HG03439 (cell line): ENCODE measurements around the gene CLN6.
"Not testable (repeated sequence)": the region's sequence is repeated elsewhere in the genome, so short reads cannot be mapped to it uniquely, and the experiment has no call there.

Experiments used
- ATAC-seq: cut with Tn5 transposase; IDR thresholded peaks from one replicate; pipeline ENCODE4 v1.9.1; 2021; ENCODE audit warnings: mild to moderate bottlenecking, moderate library complexity; ENCODE audit not compliant: unreplicated experiment

Gene CLN6

GRCh38 chr15:68207176-68207935 is 22.2 kb downstream of the CLN6 start:
- ATAC-seq = no peak

DNA sequence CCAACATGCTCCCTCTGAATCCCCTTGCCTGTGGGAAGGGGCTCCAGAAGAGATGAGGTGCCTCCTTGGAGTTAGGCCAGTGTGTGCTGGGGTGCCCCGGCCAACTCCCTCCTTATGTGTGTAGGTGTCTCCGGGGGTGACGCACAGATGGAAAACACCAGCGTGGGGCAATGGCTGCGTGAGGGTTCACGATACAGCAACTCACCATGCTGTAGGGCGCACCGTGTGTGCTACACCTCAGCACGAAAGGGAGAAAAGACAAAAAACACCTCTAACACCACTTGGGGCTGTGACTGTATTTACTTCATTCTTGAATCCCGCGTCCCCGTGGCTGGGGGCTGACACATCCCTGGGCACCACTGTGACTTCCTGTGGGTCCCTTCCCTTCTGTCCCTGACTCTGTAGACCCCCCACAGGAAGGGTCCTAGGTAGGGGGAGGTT is 22.8 kb downstream of the CLN6 start:
- ATAC-seq = no peak

GRCh38 chr15:68205954-68206539 is 23.5 kb downstream of the CLN6 start:
- ATAC-seq = no peak

DNA sequence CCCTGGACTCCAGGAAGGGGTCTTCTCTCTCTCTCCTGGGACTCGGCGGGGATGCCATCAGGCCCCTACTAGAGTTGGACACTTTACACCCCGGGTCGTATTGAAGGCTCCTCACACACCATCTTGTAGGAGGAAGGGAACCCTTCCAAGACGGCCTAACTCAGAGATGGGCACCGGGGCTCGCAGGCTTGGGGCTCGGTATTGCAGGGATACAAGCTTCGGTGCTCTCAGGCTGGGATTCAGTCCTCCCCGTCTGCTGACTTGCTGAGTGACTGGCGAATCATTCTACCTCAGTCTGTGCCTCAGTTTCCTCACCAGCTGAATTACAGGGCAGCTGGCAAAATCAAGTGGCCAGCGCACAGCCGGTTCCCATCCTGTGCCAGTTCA is 24.0 kb downstream of the CLN6 start:
- no peak for ATAC-seq

DNA sequence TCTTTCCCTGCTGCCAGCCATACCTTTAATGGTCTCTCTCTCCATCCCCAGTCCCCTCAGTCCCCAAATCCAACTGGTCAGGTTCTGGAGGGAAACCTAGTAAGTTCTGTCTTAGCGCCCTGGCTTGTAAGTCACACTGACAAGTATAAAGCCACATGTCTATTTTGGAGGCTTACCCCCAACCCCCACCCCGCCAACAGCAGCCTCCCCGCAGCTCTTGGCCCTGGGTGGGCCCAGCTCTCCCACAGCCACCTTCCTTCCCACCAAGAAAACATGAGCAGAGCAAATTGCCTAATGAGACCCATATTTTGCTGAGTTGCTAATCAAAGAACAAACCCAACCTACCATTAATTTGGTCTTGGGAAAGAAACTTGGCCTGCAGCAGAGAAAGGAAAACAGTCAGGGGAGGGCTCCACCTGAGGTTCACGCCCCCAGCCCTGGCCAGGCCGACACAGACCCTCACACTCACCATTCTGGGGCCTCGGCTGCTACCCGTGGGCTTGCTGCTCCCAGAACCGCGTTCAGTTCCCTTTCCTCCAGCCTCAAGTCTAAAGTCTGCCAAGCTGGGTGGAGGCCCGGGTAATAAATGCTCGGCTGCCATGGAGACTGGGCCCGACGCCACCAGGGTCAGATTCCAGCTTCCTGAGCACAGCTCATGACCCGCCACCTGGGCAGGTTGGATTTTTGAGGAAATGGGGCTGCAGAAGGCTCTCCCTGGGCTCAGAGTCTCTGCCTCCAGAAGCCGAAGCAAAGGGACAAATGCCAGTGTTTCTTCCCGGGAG is 24.6 kb downstream of the CLN6 start, which contains the start of gene CALML4:
Gene CALML4 (minus strand): TSS at position 557 of the 782 bp plus-strand sequence. CDS start 85 bp downstream, at position 472.
- ATAC-seq = no peak

GRCh38 chr15:68204361-68204760 is 25.2 kb downstream of the CLN6 start:
- ATAC-seq = no peak

- ATAC-seq = no peak
Measured at GRCh38 chr15:68203956-68204355, 25.6 kb downstream of the CLN6 start.

- no peak for ATAC-seq
Measured at GRCh38 chr15:68203486-68203885, 26.0 kb downstream of the CLN6 start.

DNA sequence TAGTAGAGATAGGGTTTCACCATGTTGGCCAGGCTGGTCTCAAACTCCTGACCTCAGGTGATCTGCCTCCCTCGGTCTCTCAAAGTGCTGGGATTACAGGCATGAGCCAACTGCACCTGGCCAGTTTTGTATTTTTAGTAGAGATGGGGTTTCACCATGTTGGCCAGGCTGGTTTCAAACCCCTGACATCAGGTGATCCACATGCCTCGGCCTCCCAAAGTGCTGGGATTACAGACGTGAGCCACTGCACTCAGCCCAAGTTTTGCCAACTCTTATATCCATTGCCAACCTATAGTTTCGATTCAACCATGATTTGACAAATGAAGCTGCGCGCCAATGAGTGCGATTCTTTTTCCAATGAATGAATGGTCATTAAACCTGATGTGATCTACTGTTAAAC is 26.5 kb downstream of the CLN6 start:
- not testable (repeated sequence) for ATAC-seq

DNA sequence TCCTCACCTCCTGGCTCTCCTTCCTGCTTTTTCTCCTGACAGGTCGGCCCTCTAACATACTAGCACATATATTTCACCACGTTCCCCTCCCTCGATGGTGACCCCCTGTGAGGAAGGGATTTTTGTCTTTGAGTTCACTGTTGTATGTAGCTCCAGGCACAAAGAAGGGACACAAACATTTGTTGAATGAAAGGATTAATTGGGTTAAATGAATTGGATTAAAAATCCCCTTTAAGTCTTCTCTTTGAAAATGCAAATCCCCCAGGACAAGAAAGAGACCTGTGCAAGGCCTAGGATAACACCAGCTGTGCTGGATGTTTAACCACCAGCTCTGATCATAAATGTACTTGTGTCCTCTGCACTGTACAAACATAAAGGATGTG is 27.7 kb downstream of the CLN6 start:
- no peak for ATAC-seq

GRCh38 chr15:68201153-68201878 is 28.2 kb downstream of the CLN6 start:
- no peak for ATAC-seq

DNA sequence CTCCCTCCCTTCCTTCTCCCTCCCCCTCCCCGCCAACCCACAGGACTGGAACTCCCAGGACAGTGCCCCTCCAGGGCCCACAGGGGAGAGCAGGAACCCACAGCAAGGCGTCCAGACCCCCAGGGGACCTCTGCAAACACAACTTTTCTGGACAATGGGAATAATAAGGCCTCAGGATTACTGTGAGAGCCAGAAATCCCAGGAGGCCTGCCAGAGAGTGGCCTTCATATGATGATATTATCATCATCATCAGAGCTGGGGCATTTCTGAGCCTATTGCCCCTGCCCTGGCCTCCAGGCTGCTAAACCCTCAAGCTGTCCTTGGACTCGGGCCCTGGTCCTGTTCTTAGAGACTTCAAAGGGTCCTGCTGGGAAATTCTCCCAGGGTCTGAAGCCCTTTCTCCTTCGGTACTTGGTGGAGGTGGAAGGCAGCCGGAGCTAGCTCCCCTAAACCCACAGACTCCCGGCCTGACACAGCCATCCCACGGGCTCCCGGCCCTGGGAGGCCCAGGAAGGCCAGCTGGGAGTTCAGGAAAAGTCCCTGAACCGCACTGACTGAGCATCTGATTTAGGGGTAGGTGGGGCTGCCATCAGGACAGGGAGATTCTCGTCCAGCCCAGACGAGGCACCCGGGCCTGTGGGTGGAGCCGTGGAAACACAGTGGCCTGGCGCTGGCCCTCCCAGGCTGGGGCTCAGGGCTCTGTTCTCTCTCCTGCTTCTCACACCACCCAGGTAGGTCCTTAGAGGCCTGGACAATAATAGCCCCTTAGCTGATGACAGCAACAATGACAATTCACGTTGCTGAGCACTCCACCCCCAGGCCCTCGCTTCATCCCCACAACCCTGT is 29.3 kb downstream of the CLN6 start:
- no peak for ATAC-seq

GRCh38 chr15:68199340-68199739 is 30.2 kb downstream of the CLN6 start:
- no peak for ATAC-seq

GRCh38 chr15:68197661-68198437 is 31.7 kb downstream of the CLN6 start:
- ATAC-seq = no peak

GRCh38 chr15:68197170-68197492 is 32.4 kb downstream of the CLN6 start:
- no peak for ATAC-seq

- ATAC-seq = no peak
Measured at GRCh38 chr15:68196445-68197169, 32.9 kb downstream of the CLN6 start.

DNA sequence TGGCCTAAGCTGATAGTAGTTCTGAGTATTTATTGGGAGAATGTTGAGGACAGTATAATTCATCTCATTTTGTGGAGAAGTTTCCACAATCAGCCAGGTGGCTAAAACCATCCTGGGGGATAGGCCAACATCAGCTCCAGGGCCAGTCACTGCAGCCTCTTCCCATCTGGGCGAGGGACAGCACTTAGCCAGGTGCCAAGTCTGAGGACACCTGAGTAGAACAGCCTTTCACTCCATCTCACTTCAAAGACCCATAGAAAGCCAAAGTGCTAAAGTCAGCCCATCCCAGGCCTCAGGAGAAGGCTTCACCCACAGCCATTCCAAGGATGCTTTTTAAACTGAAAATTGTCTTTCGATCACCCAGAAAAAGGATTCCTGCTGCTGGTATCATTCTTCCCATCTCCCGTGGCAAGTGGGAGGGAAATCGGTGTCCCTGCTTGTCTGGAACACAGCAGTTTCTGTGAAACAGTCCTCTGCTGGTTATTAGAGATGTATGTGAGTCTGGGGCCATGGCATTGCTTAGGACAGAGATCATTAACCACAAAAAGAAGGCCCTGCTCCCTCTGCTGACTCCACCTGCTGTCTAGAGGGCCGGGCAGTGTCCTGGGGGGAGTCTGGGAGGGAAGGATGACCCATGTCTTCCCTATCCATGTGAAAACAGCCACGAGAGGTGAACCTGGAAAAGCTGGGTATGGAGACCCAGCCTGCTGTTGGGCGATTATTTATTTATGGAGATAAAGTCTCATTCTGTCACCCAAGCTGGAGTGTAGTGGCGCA is 34.0 kb downstream of the CLN6 start:
- ATAC-seq = no peak

DNA sequence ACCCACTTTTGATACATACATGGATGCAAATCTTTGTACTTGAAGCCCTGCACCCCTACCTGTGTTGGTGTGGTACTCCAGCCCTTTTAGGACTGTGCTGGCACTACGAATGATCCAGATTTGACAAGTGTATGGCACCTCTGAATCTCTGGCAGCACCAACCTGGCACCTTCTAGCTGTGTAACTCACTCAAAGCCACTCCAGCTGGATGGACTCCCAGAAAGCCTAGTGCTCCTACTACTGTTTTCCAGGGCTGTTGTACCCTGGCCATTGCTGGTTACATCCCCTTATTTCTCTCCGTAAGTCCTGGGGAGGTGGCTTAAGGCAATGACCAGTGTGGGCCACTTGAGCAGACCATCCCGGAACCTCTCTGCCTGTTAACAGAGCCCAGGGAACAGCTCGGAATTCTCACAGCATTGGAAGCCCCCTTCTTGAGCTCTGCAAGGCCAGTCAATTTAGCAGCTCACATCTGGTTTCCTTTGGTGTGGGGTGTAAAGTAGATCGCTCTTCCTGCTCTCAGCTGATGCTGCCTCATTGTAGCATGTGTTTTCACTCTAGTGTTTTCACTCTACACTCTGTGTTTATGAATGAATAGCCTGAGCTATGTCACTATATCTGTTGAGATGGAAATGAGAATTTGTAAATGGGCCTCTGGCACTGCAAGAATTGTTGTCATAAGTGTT is 36.6 kb downstream of the CLN6 start:
- ATAC-seq = no peak
